Cardiac muscle cell (in vitro differentiated cells and primary cell): ENCODE results near the gene ABCB4. TPM values are rescaled to one million over a fixed set of nuclear protein-coding genes. Genes with fewer than 3 reads are reported as not detected.

Experiments
- DNase-seq, 2 donors: peaks; one replicate each; pipeline versions ENCODE4 v3.0.0 to v3.0.0-alpha.2; 2010 to 2017; ENCODE audit warnings: low read depth in 1 of 2, low spot score in 1 of 2
- H3K27ac ChIP-seq: fragments of 200-600 bp; sonication (generic); 2 replicates; pipeline ENCODE4 v1.5.1; 2016
- H3K27me3 ChIP-seq: fragments of 200-600 bp; sonication (generic); 2 replicates; pipeline ENCODE4 v1.6.0; 2016; ENCODE audit warnings: control low read depth
- H3K36me3 ChIP-seq: fragments of 200-600 bp; sonication (generic); 2 replicates; pipeline ENCODE4 v1.5.1; 2016; ENCODE audit warnings: control low read depth
- H3K4me1 ChIP-seq: fragments of 200-600 bp; sonication (generic); 2 replicates; pipeline ENCODE4 v1.8.1; 2017; ENCODE audit warnings: low read depth, mild to moderate bottlenecking, mixed run types
- H3K4me3 ChIP-seq: fragments of 200-600 bp; sonication (generic); 2 replicates; pipeline ENCODE4 v1.5.1; 2016; ENCODE audit warnings: mild to moderate bottlenecking
- H3K9me3 ChIP-seq: fragments of 200-600 bp; sonication (generic); 2 replicates; pipeline ENCODE4 v1.5.1; 2017; ENCODE audit warnings: low read depth, mild to moderate bottlenecking, control low read depth
- CTCF ChIP-seq: IDR thresholded peaks from 2 replicates; pipeline ENCODE4 v1.5.1; 2012; ENCODE audit warnings: low read depth, mild to moderate bottlenecking, low read length
- polyA plus RNA-seq: library from polyadenylated mRNA; unstranded; fragments of >200 nt; fragmentation: Nextera tagmentation; extraction: Ambion mirVana; gene quantifications from 2 replicates; pipeline ENCODE4 v1.2.1, GENCODE V29; 2016
- total RNA-seq: library from RNA; depleted of rRNA; stranded (reverse); fragments of >200 nt; gene quantifications from 2 replicates; pipeline ENCODE4 v1.2.3, GENCODE V29; 2016

ABCB4 gene
- total and polyA plus RNA-seq, 2 experiments from 2014 or later = 1.4 to 2.8 TPM

- Histone ChIP-seq H3K36me3 (no peaks in the 10 kb centered on the region), H3K4me1 (no peaks in the 10 kb centered on the region), H3K27me3 (no peaks in the 10 kb centered on the region), H3K9me3 (no peaks in the 10 kb centered on the region), H3K4me3 (no peak overlapping the region), H3K27ac (no peak overlapping the region)
- TF ChIP-seq CTCF = no peak
- peak in 1 of 2 donors; percentile 8 for DNase-seq
Observed at GRCh38 chr7:87411186-87411585, 64.3 kb downstream of the ABCB4 start.

- H3K27ac ChIP-seq = no peak overlapping the region
- no peaks in the 10 kb centered on the region for H3K27me3 ChIP-seq
- no peaks in the 10 kb centered on the region for H3K36me3 ChIP-seq
- H3K4me1 ChIP-seq = no peaks in the 10 kb centered on the region
- no peak for TF ChIP-seq CTCF
- H3K4me3 ChIP-seq = no peak overlapping the region
- DNase-seq = peak in 1 of 2 donors; percentile 47
- H3K9me3 ChIP-seq = no peaks in the 10 kb centered on the region
Observed at GRCh38 chr7:87404674-87405073, 70.8 kb downstream of the ABCB4 start.

- no peak for TF ChIP-seq CTCF
- H3K4me3 ChIP-seq = no peak overlapping the region
- peaks cover 3% of the 10 kb centered on the region for H3K4me1 ChIP-seq
- no peak overlapping the region for H3K27ac ChIP-seq
- no peaks in the 10 kb centered on the region for H3K27me3 ChIP-seq
- no peaks in the 10 kb centered on the region for H3K9me3 ChIP-seq
- DNase-seq = peak in 1 of 2 donors; percentile 38
- no peaks in the 10 kb centered on the region for H3K36me3 ChIP-seq
Observed at GRCh38 chr7:87398446-87398845, 77.0 kb downstream of the ABCB4 start.

- Histone ChIP-seq H3K36me3 (peaks cover 12% of the 10 kb centered on the region), H3K27ac (no peak overlapping the region)
Observed at GRCh38 chr7:87395442-87396020, 79.9 kb downstream of the ABCB4 start.

GRCh38 chr7:87391020-87391701 lies 84.3 kb downstream of the ABCB4 start:
- Histone ChIP-seq H3K4me3 (no peak overlapping the region), H3K27me3 (no peaks in the 10 kb centered on the region), H3K4me1 (peaks cover 4% of the 10 kb centered on the region), H3K27ac (no peak overlapping the region), H3K36me3 (peaks cover 12% of the 10 kb centered on the region), H3K9me3 (no peaks in the 10 kb centered on the region)
- no peak for TF ChIP-seq CTCF
- DNase-seq = no peak

More at GRCh38 chr7:87395442-87396020, 79.9 kb downstream of the ABCB4 start:
- TF ChIP-seq CTCF = no peak
- Histone ChIP-seq H3K9me3 (no peaks in the 10 kb centered on the region), H3K4me1 (peaks cover 4% of the 10 kb centered on the region), H3K27me3 (no peaks in the 10 kb centered on the region), H3K4me3 (no peak overlapping the region)
- DNase-seq = no peak
